K562 (cell line): ENCODE data around the gene SERTAD1. TPM values are rescaled to one million over a fixed set of nuclear protein-coding genes. Genes with fewer than 3 reads are reported as not detected.

Source experiments
- BACH1 ChIP-seq: fragments of 200-800 bp; sonication (Bioruptor generic); IDR thresholded peaks from 2 replicates; pipeline ENCODE4 v1.6.1; 2016; ENCODE audit warnings: missing genetic modification characterization, missing compliant biosample characterization
- BCOR ChIP-seq: fragments of 450-650 bp; IDR thresholded peaks from 2 replicates; pipeline ENCODE4 v1.6.1; 2016
- BMI1 ChIP-seq: fragments of 150-350 bp; IDR thresholded peaks from 2 replicates; pipeline ENCODE4 v1.6.1; 2014; ENCODE audit warnings: low read length
- EP300 ChIP-seq: IDR thresholded peaks from 2 replicates; pipeline ENCODE4 v1.6.1; 2012; ENCODE audit warnings: low read length, improper control_type of control experiment
- EZH2 ChIP-seq: IDR thresholded peaks from 2 replicates; pipeline ENCODE4 v1.6.1; 2012; ENCODE audit warnings: low read depth, mild to moderate bottlenecking, inconsistent platforms, low read length, borderline replicate concordance
- HDAC8 ChIP-seq: fragments of 450-650 bp; IDR thresholded peaks from 2 replicates; pipeline ENCODE4 v1.6.1; 2016; ENCODE audit warnings: mild to moderate bottlenecking, missing genetic modification characterization, moderate library complexity, missing compliant biosample characterization
- JUND ChIP-seq, 2 experiments: IDR thresholded peaks; 2 replicates in 1 of 2; 3 replicates in 1 of 2; pipeline ENCODE4 v1.6.1; 2011; ENCODE audit warnings: borderline replicate concordance in 2 of 2, low read depth in 2 of 2, low read length in 2 of 2, improper control_type of control experiment in 1 of 2, missing biosample characterization in 1 of 2, missing genetic modification characterization in 1 of 2, missing genetic modification reagents in 1 of 2
- MTA1 ChIP-seq: fragments of 450-650 bp; IDR thresholded peaks from 2 replicates; pipeline ENCODE4 v1.6.1; 2017; ENCODE audit warnings: borderline replicate concordance
- NR0B1 ChIP-seq: fragments of 450-650 bp; IDR thresholded peaks from one replicate; pipeline ENCODE4 v1.6.1; 2018; ENCODE audit warnings: mild to moderate bottlenecking, moderate library complexity; ENCODE audit not compliant: partially characterized antibody
- PCBP2 ChIP-seq: fragments of 200-400 bp; formaldehyde crosslinking; IDR thresholded peaks from 2 replicates; pipeline ENCODE4 v1.6.1; 2018; ENCODE audit warnings: low read length, low read depth, mild to moderate bottlenecking, moderate library complexity; ENCODE audit not compliant: poor library complexity, severe bottlenecking
- PPARD ChIP-seq: fragments of 250-450 bp; sonication (Bioruptor Pico); IDR thresholded peaks from 2 replicates; pipeline ENCODE4 v1.8.0; 2022; ENCODE audit warnings: inconsistent platforms, mild to moderate bottlenecking, moderate library complexity
- RHOXF2B ChIP-seq: fragments of 250-450 bp; sonication (Bioruptor Pico); conservative IDR thresholded peaks from 2 replicates; pipeline ENCODE4 v1.5.1; 2021
- SNIP1 ChIP-seq: fragments of 450-650 bp; IDR thresholded peaks from 2 replicates; pipeline ENCODE4 v1.7.1; 2017; ENCODE audit warnings: low read depth, mild to moderate bottlenecking
- SRSF9 ChIP-seq: fragments of 200-400 bp; formaldehyde crosslinking; IDR thresholded peaks from 2 replicates; pipeline ENCODE4 v1.6.1; 2017; ENCODE audit warnings: low read depth, low read length, borderline replicate concordance
- TFAM ChIP-seq: fragments of 250-450 bp; sonication (Bioruptor Pico); conservative IDR thresholded peaks from 2 replicates; pipeline ENCODE4 v1.5.0; 2021; ENCODE audit warnings: mild to moderate bottlenecking, moderate library complexity
- ZBTB17 ChIP-seq: fragments of 450-650 bp; formaldehyde crosslinking; IDR thresholded peaks from 2 replicates; pipeline ENCODE4 v1.4.0; 2020; ENCODE audit warnings: mild to moderate bottlenecking
- ZNF124 ChIP-seq: sonication (generic); formaldehyde crosslinking; IDR thresholded peaks from 2 replicates; pipeline ENCODE4 v1.8.1; 2022; ENCODE audit warnings: missing genetic modification reagents
- ZNF146 ChIP-seq: IDR thresholded peaks from one replicate; pipeline ENCODE4 v1.6.1; 2018; ENCODE audit warnings: missing compliant biosample characterization; ENCODE audit not compliant: unreplicated experiment
- ZNF253 ChIP-seq: fragments of 250-450 bp; sonication (Bioruptor Pico); conservative IDR thresholded peaks from 2 replicates; pipeline ENCODE4 v1.6.1; 2021; ENCODE audit warnings: mild to moderate bottlenecking
- ZNF282 ChIP-seq: sonication (generic); formaldehyde crosslinking; IDR thresholded peaks from 2 replicates; pipeline ENCODE4 v1.8.1; 2023; ENCODE audit warnings: missing genetic modification reagents
- ZNF384 ChIP-seq: IDR thresholded peaks from 2 replicates; pipeline ENCODE4 v1.6.1; 2012; ENCODE audit warnings: low read depth, low read length, improper control_type of control experiment
- polyA plus RNA-seq, 8 experiments: library from polyadenylated mRNA; depleted of rRNA in 4 of 8; stranded (reverse) in 5 of 8; unstranded in 3 of 8; fragments of >200 nt; fragmentation: Nextera tagmentation in 2 of 8; fragmentation: Illumina TruSeq in 1 of 8; extraction: Ambion mirVana in 2 of 8; extraction: Trizol in 1 of 8; gene quantifications; 2 replicates each; pipeline versions ENCODE4 v1.2.1 to v1.2.3, GENCODE V29; 2011 to 2014; ENCODE audit warnings: inconsistent platforms in 1 of 8, missing spikeins in 1 of 8
- total RNA-seq, 7 experiments: library from RNA; depleted of rRNA in 6 of 7; stranded (reverse); fragments of >200 nt in 6 of 7; fragmentation: Illumina TruSeq in 2 of 7; extraction: Trizol in 2 of 7; gene quantifications; 2 replicates each; pipeline versions ENCODE4 v1.2.1 to v1.2.3, GENCODE V29; 2011 to 2021; ENCODE audit warnings: low replicate concordance in 1 of 7
- TF ChIP-seq, protein P1 (sequence below): fragments of 200-400 bp; formaldehyde crosslinking; IDR thresholded peaks from 2 replicates; pipeline ENCODE4 v1.6.1; 2017; ENCODE audit warnings: mild to moderate bottlenecking, low read depth, low read length, moderate library complexity
- TF ChIP-seq, protein P2 (sequence below): fragments of 250-450 bp; sonication (Bioruptor Pico); IDR thresholded peaks from 2 replicates; pipeline ENCODE4 v1.5.1; 2021; ENCODE audit warnings: mild to moderate bottlenecking

The SERTAD1 gene
- total and polyA plus RNA-seq, 9 of the 15 experiments (the other 6 are each of a cell fraction or from before 2014, with no cell fraction given) = 0.15 to 8.7 (median 4.9) TPM

DNA sequence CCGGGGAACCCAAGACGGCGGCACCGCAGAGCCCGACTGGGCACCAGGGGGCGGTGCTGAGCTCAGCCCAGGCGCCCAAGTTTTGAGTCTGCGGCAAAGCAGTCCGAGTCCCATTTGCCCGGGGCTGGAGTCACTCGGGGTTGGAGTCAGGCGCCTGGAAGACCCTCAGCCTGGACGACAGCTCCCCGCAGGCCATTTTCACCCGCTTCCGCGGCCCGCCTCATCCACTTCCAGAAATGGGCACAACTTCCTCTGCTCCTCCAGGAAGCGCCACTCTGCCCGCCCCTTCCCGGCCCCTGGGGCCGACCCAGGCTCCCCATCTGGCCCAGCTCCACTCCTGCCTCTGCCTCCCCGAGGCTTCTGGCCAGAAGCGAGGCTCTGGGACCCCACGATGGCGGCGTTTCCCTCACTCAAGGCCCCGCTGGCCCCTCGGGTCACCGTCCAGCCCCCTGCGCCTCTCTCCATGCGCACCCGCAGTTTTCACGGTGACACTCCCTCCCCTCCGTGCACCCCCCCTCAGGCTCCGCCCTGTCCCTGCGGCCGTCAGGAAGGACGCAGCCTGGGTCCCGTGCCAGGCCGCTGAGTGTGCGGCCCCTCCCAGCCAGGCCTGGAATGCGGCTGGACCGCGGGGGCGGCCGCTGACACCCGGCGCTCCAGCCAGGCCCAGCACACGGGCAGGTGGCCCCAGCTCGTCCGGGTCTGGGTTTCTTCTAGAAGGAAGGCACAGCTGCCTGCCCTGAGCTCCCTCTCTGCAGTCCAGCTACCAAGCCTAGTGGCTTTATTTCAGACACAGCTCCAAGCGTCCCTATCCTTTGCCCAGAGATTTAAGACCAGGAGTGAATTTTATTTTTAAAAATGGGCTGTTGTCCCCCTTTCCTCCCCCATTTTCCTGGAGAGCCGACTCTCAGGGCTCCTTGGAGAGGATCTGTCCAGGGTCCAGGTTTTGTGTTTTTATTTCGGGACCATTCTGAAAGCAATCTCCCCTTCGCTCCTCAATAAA is 4.7 kb downstream of the SERTAD1 start (continued):
- TF ChIP-seq, protein P1, sequence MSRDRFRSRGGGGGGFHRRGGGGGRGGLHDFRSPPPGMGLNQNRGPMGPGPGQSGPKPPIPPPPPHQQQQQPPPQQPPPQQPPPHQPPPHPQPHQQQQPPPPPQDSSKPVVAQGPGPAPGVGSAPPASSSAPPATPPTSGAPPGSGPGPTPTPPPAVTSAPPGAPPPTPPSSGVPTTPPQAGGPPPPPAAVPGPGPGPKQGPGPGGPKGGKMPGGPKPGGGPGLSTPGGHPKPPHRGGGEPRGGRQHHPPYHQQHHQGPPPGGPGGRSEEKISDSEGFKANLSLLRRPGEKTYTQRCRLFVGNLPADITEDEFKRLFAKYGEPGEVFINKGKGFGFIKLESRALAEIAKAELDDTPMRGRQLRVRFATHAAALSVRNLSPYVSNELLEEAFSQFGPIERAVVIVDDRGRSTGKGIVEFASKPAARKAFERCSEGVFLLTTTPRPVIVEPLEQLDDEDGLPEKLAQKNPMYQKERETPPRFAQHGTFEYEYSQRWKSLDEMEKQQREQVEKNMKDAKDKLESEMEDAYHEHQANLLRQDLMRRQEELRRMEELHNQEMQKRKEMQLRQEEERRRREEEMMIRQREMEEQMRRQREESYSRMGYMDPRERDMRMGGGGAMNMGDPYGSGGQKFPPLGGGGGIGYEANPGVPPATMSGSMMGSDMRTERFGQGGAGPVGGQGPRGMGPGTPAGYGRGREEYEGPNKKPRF = no peak
- TF ChIP-seq RHOXF2B (CRISPR knock-in tag) = 0 out of 2 replicates have a peak, but pooled peaks have one; percentile 70
- TF ChIP-seq TFAM (CRISPR knock-in tag) = no peak
- TF ChIP-seq ZNF124 = no peak
- TF ChIP-seq SNIP1 = no peak
- TF ChIP-seq HDAC8 (tag) = 0 out of 2 replicates have a peak, but pooled peaks have one; percentile 45
- no peak for TF ChIP-seq ZNF146 (CRISPR knock-in tag)
- TF ChIP-seq BACH1 (tag) = no peak
- TF ChIP-seq PCBP2 = no peak
- no peak for TF ChIP-seq PPARD (CRISPR knock-in tag)
- TF ChIP-seq SRSF9 = no peak
- no peak; the same call in 1 of the 2 replicates for TF ChIP-seq MTA1
- no peak; the same call in 1 of the 2 replicates for TF ChIP-seq ZNF282 (CRISPR knock-in tag)
- peak; percentile 32; the same call in 1 of the 2 replicates for TF ChIP-seq ZBTB17 (CRISPR knock-in tag)
- TF ChIP-seq EZH2 = no peak
- TF ChIP-seq EP300 = no peak
- no peak for TF ChIP-seq ZNF384
- TF ChIP-seq NR0B1 = no peak
- TF ChIP-seq, protein P2, sequence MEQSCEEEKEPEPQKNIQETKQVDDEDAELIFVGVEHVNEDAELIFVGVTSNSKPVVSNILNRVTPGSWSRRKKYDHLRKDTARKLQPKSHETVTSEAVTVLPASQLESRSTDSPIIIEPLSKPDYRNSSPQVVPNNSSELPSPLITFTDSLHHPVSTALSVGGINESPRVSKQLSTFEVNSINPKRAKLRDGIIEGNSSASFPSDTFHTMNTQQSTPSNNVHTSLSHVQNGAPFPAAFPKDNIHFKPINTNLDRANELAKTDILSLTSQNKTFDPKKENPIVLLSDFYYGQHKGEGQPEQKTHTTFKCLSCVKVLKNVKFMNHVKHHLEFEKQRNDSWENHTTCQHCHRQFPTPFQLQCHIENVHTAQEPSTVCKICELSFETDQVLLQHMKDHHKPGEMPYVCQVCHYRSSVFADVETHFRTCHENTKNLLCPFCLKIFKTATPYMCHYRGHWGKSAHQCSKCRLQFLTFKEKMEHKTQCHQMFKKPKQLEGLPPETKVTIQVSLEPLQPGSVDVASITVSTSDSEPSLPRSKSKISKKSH (CRISPR knock-in tag) = no peak
- no peak for TF ChIP-seq ZNF253 (CRISPR knock-in tag)
- TF ChIP-seq BMI1 = no peak
- peak; percentile 64 for TF ChIP-seq JUND (IDR thresholded peaks at IDR 0.05; ENCODE audit: borderline replicate concordance, low read depth, low read length)
- no peak; the same call in 2 of the 3 replicates for TF ChIP-seq JUND (tag; IDR thresholded peaks at IDR 0.05; ENCODE audit: borderline replicate concordance, low read depth, low read length)
- TF ChIP-seq BCOR = no peak
